ENCODE data around the gene DNER. TPM values are rescaled to one million over a fixed set of nuclear protein-coding genes. Genes with fewer than 3 reads are reported as not detected.

The DNER gene
- total RNA-seq, 2 donors from 2014 or later, result 6.2 to 32.9 TPM

GRCh38 chr2:229470781-229471180 is 243.6 kb downstream of the DNER start:
- intact Hi-C loops (cut with DNase I), result no loop called here
- no peak for ATAC-seq
- DNase-seq, result no peak

GRCh38 chr2:229467783-229468182 is 246.6 kb downstream of the DNER start:
- DNase-seq, result no peak
- intact Hi-C loops (cut with DNase I), result no loop called here
- ATAC-seq, result no peak

- no peak for ATAC-seq
Observed at GRCh38 chr2:229463841-229464346, 250.5 kb downstream of the DNER start.

GRCh38 chr2:229462112-229462511 is 252.2 kb downstream of the DNER start:
- intact Hi-C loops (cut with DNase I), result no loop called here
- DNase-seq (no peak), ATAC-seq (no peak)

More at GRCh38 chr2:229463841-229464346, 250.5 kb downstream of the DNER start:
- no peak for DNase-seq
- intact Hi-C loops (cut with DNase I), result no loop called here

- ATAC-seq, result no peak
- no peak for DNase-seq
- intact Hi-C loops (cut with DNase I), result no loop called here
Observed at GRCh38 chr2:229456091-229456490, 258.3 kb downstream of the DNER start.

GRCh38 chr2:229454934-229455631 is 259.3 kb downstream of the DNER start:
- ATAC-seq (peak in 1 of 2 donors; percentile 83), DNase-seq (no peak)
- intact Hi-C loops (cut with DNase I), result no loop called here

GRCh38 chr2:229453230-229453629 is 261.1 kb downstream of the DNER start:
- DNase-seq (no peak), ATAC-seq (no peak)
- intact Hi-C loops (cut with DNase I), result no loop called here

GRCh38 chr2:229451852-229452251 is 262.5 kb downstream of the DNER start:
- intact Hi-C loops (cut with DNase I), result no loop called here
- DNase-seq (no peak), ATAC-seq (no peak)

- intact Hi-C loops (cut with DNase I), result no loop called here
- DNase-seq, result no peak
- no peak for ATAC-seq
Observed at GRCh38 chr2:229447227-229447626, 267.1 kb downstream of the DNER start.

GRCh38 chr2:229446350-229446749 is 268.0 kb downstream of the DNER start:
- intact Hi-C loops (cut with DNase I), result no loop called here
- ATAC-seq (peak in 1 of 2 donors; percentile 9), DNase-seq (no peak)

GRCh38 chr2:229445501-229446211 is 268.7 kb downstream of the DNER start:
- intact Hi-C loops (cut with DNase I), result no loop called here
- DNase-seq (peak; percentile 39), ATAC-seq (peak; percentile 71)

GRCh38 chr2:229445019-229445418 is 269.3 kb downstream of the DNER start:
- ATAC-seq, result peak; percentile 79 to 96

GRCh38 chr2:229443546-229444268 is 270.6 kb downstream of the DNER start:
- DNase-seq (no peak), ATAC-seq (no peak)
- intact Hi-C loops (cut with DNase I), result no loop called here

More at GRCh38 chr2:229445019-229445418, 269.3 kb downstream of the DNER start:
- DNase-seq, result peak; percentile 68
- intact Hi-C loops (cut with DNase I), result no loop called here

- intact Hi-C loops (cut with DNase I), result no loop called here
Observed at GRCh38 chr2:229443141-229443540, 271.2 kb downstream of the DNER start.

GRCh38 chr2:229438430-229439159 is 275.8 kb downstream of the DNER start:
- ATAC-seq (no peak), DNase-seq (no peak)
- intact Hi-C loops (cut with DNase I), result loop anchor here in 1 of 2 donors (10.0 kb wide), 1 partner anchor 276 kb away; the partner anchor contains the start of gene DNER

More at GRCh38 chr2:229443141-229443540, 271.2 kb downstream of the DNER start:
- no peak for DNase-seq
- no peak for ATAC-seq

- no peak for DNase-seq
- intact Hi-C loops (cut with DNase I), result loop anchor here in 1 of 2 donors (10.0 kb wide), 1 partner anchor 277 kb away; the partner anchor contains the start of gene DNER
- ATAC-seq, result no peak
Observed at GRCh38 chr2:229437467-229437866, 276.9 kb downstream of the DNER start.

- DNase-seq, result no peak
- ATAC-seq, result no peak
- intact Hi-C loops (cut with DNase I), result loop anchor here in 1 of 2 donors (10.0 kb wide), 1 partner anchor 281 kb away; the partner anchor contains the start of gene DNER
Observed at GRCh38 chr2:229434187-229434586, 280.2 kb downstream of the DNER start.

- intact Hi-C loops (cut with DNase I), result loop anchor here in 1 of 2 donors (10.0 kb wide), 1 partner anchor 281 kb away; the partner anchor contains the start of gene DNER
- no peak for ATAC-seq
- no peak for DNase-seq
Observed at GRCh38 chr2:229433351-229433750, 281.0 kb downstream of the DNER start.

Data from left cardiac atrium (tissue), 4 donors.